ENCODE data around the gene MYD88. TPM values are rescaled to one million over a fixed set of nuclear protein-coding genes. Genes with fewer than 3 reads are reported as not detected.

MYD88 gene
- total and polyA plus RNA-seq, 3 donors from 2014 or later = 18.7 to 30.1 (median 22.3) TPM

- Histone ChIP-seq H3K36me3 (ENCODE audit: low read depth, missing control alignments) (no peaks in the 10 kb centered on the region), H3K27ac (no peak overlapping the region), H3K27me3 (no peaks in the 10 kb centered on the region), H3K9me3 (no peaks in the 10 kb centered on the region), H3K4me3 (no peak overlapping the region), H3K4me1 (no peaks in the 10 kb centered on the region)
- no peak for DNase-seq
- intact Hi-C loops (cut with DNase I; ENCODE audit: low total_unique reads) = no loop called here
- WGBS, 2 donors = 87 to 92% methylated on average over 4 of the region's 4 CpGs
- TF ChIP-seq CTCF (IDR thresholded peaks at IDR 0.05) (no peak), POLR2A (IDR thresholded peaks at IDR 0.05) (no peak)
These were observed 27.3 kb upstream of the MYD88 start for GRCh38 chr3:38111201-38111600.

- intact Hi-C loops (cut with DNase I; ENCODE audit: low total_unique reads) = no loop called here
- no peaks in the 10 kb centered on the region for H3K36me3 ChIP-seq (ENCODE audit: low read depth, missing control alignments)
These were observed 26.6 kb upstream of the MYD88 start for GRCh38 chr3:38111696-38112377.

GRCh38 chr3:38112378-38112761 lies 26.1 kb upstream of the MYD88 start:
- Histone ChIP-seq H3K27ac (no peak overlapping the region), H3K9me3 (no peaks in the 10 kb centered on the region), H3K36me3 (ENCODE audit: low read depth, missing control alignments) (no peaks in the 10 kb centered on the region), H3K4me3 (no peak overlapping the region), H3K4me1 (no peaks in the 10 kb centered on the region), H3K27me3 (no peaks in the 10 kb centered on the region)
- intact Hi-C loops (cut with DNase I; ENCODE audit: low total_unique reads) = no loop called here
- TF ChIP-seq CTCF (IDR thresholded peaks at IDR 0.05) = no peak
- no peak for TF ChIP-seq POLR2A (IDR thresholded peaks at IDR 0.05)
- WGBS, 2 donors = 91 to 94% methylated on average over 7 of the region's 7 CpGs
- DNase-seq = no peak

More at GRCh38 chr3:38111696-38112377, 26.6 kb upstream of the MYD88 start:
- no peak for DNase-seq
- no peaks in the 10 kb centered on the region for H3K4me1 ChIP-seq
- TF ChIP-seq CTCF (IDR thresholded peaks at IDR 0.05) = no peak
- no peak for TF ChIP-seq POLR2A (IDR thresholded peaks at IDR 0.05)
- H3K27me3 ChIP-seq = no peaks in the 10 kb centered on the region
- 92 to 96% methylated on average over 8 to 16 of the region's 16 CpGs for WGBS, 2 donors
- no peak overlapping the region for H3K27ac ChIP-seq
- H3K4me3 ChIP-seq = no peak overlapping the region
- H3K9me3 ChIP-seq = no peaks in the 10 kb centered on the region

- intact Hi-C loops (cut with DNase I; ENCODE audit: low total_unique reads) = no loop called here
- TF ChIP-seq CTCF (IDR thresholded peaks at IDR 0.05) (no peak), POLR2A (IDR thresholded peaks at IDR 0.05) (no peak)
- no peak for DNase-seq
These were observed 24.2 kb upstream of the MYD88 start for GRCh38 chr3:38114052-38114874.

More at GRCh38 chr3:38114052-38114874, 24.2 kb upstream of the MYD88 start:
- H3K36me3 ChIP-seq (ENCODE audit: low read depth, missing control alignments) = no peaks in the 10 kb centered on the region
- H3K9me3 ChIP-seq = no peaks in the 10 kb centered on the region
- no peaks in the 10 kb centered on the region for H3K4me1 ChIP-seq
- 91 to 95% methylated on average over 8 to 13 of the region's 13 CpGs for WGBS, 2 donors
- H3K27me3 ChIP-seq = no peaks in the 10 kb centered on the region
- no peak overlapping the region for H3K4me3 ChIP-seq
- no peak overlapping the region for H3K27ac ChIP-seq
